ENCODE data around the gene NOL4L. TPM values are rescaled to one million over a fixed set of nuclear protein-coding genes. Genes with fewer than 3 reads are reported as not detected.

The NOL4L gene
- total RNA-seq, 1 donor from 2014 or later, result 19.7 TPM

DNA sequence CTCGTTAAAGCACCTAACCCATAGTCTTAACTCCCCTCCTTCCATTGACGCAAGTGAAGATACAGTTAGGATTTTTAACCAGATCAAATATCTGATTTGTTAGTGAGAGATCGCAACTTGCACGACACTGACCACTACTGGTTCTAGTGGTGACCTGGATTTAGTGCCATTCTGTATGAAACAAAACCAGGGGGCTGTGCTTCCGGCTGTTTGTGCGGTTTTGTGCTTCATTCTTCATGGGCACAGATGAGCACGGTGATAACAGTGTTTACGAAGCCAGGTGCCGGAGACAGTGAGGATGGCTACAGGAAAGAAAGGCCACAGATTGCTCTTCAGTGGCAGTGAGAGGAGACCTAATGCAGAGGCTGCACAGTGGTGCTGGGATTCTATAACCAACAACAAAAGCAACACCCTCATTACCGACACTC, 75.5 kb downstream of the NOL4L start:
- no peak for ATAC-seq
- H3K27ac ChIP-seq, result peak overlapping the region; percentile 42
- intact Hi-C loops (cut with DNase I), result no loop called here

GRCh38 chr20:32508775-32509119, 76.4 kb downstream of the NOL4L start:
- TF ChIP-seq, protein P1, sequence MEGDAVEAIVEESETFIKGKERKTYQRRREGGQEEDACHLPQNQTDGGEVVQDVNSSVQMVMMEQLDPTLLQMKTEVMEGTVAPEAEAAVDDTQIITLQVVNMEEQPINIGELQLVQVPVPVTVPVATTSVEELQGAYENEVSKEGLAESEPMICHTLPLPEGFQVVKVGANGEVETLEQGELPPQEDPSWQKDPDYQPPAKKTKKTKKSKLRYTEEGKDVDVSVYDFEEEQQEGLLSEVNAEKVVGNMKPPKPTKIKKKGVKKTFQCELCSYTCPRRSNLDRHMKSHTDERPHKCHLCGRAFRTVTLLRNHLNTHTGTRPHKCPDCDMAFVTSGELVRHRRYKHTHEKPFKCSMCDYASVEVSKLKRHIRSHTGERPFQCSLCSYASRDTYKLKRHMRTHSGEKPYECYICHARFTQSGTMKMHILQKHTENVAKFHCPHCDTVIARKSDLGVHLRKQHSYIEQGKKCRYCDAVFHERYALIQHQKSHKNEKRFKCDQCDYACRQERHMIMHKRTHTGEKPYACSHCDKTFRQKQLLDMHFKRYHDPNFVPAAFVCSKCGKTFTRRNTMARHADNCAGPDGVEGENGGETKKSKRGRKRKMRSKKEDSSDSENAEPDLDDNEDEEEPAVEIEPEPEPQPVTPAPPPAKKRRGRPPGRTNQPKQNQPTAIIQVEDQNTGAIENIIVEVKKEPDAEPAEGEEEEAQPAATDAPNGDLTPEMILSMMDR (IDR thresholded peaks at IDR 0.05), result no peak
- ATAC-seq (no peak), DNase-seq (no peak)
- intact Hi-C loops (cut with DNase I), result no loop called here
- Histone ChIP-seq H3K4me3 (no peak overlapping the region), H3K9me3 (no peaks in the 10 kb centered on the region), H3K27me3 (no peaks in the 10 kb centered on the region), H3K36me3 (no peaks in the 10 kb centered on the region), H3K27ac (peak overlapping the region; percentile 24), H3K4me1 (peaks cover 17% of the 10 kb centered on the region)

More for the DNA sequence above, 75.5 kb downstream of the NOL4L start:
- TF ChIP-seq, protein P1 (IDR thresholded peaks at IDR 0.05), result peak; percentile 27
- Histone ChIP-seq H3K4me3 (no peak overlapping the region), H3K27me3 (no peaks in the 10 kb centered on the region), H3K9me3 (no peaks in the 10 kb centered on the region), H3K36me3 (no peaks in the 10 kb centered on the region), H3K4me1 (peaks cover 17% of the 10 kb centered on the region)
- DNase-seq, result no peak

GRCh38 chr20:32507998-32508774, 76.9 kb downstream of the NOL4L start:
- no peak overlapping the region for H3K27ac ChIP-seq
- TF ChIP-seq, protein P1 (IDR thresholded peaks at IDR 0.05), result no peak
- H3K27me3 ChIP-seq, result no peaks in the 10 kb centered on the region
- ATAC-seq (no peak), DNase-seq (no peak)
- intact Hi-C loops (cut with DNase I), result no loop called here
- H3K9me3 ChIP-seq, result no peaks in the 10 kb centered on the region
- H3K4me3 ChIP-seq, result no peak overlapping the region
- H3K4me1 ChIP-seq, result peaks cover 17% of the 10 kb centered on the region
- no peaks in the 10 kb centered on the region for H3K36me3 ChIP-seq

- no peaks in the 10 kb centered on the region for H3K36me3 ChIP-seq
- DNase-seq (no peak), ATAC-seq (no peak)
- TF ChIP-seq, protein P1 (IDR thresholded peaks at IDR 0.05), result no peak
- H3K4me3 ChIP-seq, result no peak overlapping the region
- no peak overlapping the region for H3K27ac ChIP-seq
- peaks cover 17% of the 10 kb centered on the region for H3K4me1 ChIP-seq
- no peaks in the 10 kb centered on the region for H3K27me3 ChIP-seq
- intact Hi-C loops (cut with DNase I), result no loop called here
- no peaks in the 10 kb centered on the region for H3K9me3 ChIP-seq
Observed at GRCh38 chr20:32506721-32507120, 78.4 kb downstream of the NOL4L start.

- no peak for DNase-seq
- Histone ChIP-seq H3K4me3 (no peak overlapping the region), H3K27me3 (no peaks in the 10 kb centered on the region), H3K36me3 (no peaks in the 10 kb centered on the region), H3K9me3 (no peaks in the 10 kb centered on the region), H3K4me1 (peaks cover 16% of the 10 kb centered on the region), H3K27ac (no peak overlapping the region)
- intact Hi-C loops (cut with DNase I), result no loop called here
- TF ChIP-seq, protein P1 (IDR thresholded peaks at IDR 0.05), result no peak
- ATAC-seq, result peak; percentile 28
Observed at GRCh38 chr20:32505723-32506473, 79.2 kb downstream of the NOL4L start.
